ENCODE measurements around the gene SHOC2. TPM values are rescaled to one million over a fixed set of nuclear protein-coding genes. Genes with fewer than 3 reads are reported as not detected.
"Not testable (repeated sequence)": the region's sequence is repeated elsewhere in the genome, so short reads cannot be mapped to it uniquely, and the experiment has no call there.

Gene SHOC2
- polyA plus RNA-seq, 1 donor, result 34.3 TPM

GRCh38 chr10:110900983-110901382, 18.4 kb upstream of the SHOC2 start:
- no peaks in the 10 kb centered on the region for H3K27me3 ChIP-seq (ENCODE audit: control insufficient read depth, insufficient read depth, low read length)
- H3K27ac ChIP-seq (ENCODE audit: low read length), result no peak overlapping the region
- no peaks in the 10 kb centered on the region for H3K9me3 ChIP-seq (ENCODE audit: control insufficient read depth, low read depth, low read length)
- no peak for DNase-seq
- peaks cover 23% of the 10 kb centered on the region for H3K36me3 ChIP-seq (ENCODE audit: control insufficient read depth, insufficient read depth, low read length)
- H3K4me1 ChIP-seq (ENCODE audit: control insufficient read depth, insufficient read depth, low read length), result peaks cover 7% of the 10 kb centered on the region
- no CpG with 5 or more reads among the region's 2 CpGs for WGBS (ENCODE audit: insufficient coverage, low lambda C conversion rate)
- H3K4me3 ChIP-seq (ENCODE audit: low read length), result no peak overlapping the region

- no peaks in the 10 kb centered on the region for H3K27me3 ChIP-seq (ENCODE audit: control insufficient read depth, insufficient read depth, low read length)
- H3K4me3 ChIP-seq (ENCODE audit: low read length), result no peak overlapping the region
- H3K9me3 ChIP-seq (ENCODE audit: control insufficient read depth, low read depth, low read length), result no peaks in the 10 kb centered on the region
- H3K36me3 ChIP-seq (ENCODE audit: control insufficient read depth, insufficient read depth, low read length), result peaks cover 14% of the 10 kb centered on the region
- H3K27ac ChIP-seq (ENCODE audit: low read length), result no peak overlapping the region
- H3K4me1 ChIP-seq (ENCODE audit: control insufficient read depth, insufficient read depth, low read length), result peaks cover under 1% of the 10 kb centered on the region
- 91% methylated on average over 4 of the region's 7 CpGs for WGBS (ENCODE audit: insufficient coverage, low lambda C conversion rate)
- no peak for DNase-seq
These were observed 17.2 kb upstream of the SHOC2 start for GRCh38 chr10:110901954-110902819.

DNA sequence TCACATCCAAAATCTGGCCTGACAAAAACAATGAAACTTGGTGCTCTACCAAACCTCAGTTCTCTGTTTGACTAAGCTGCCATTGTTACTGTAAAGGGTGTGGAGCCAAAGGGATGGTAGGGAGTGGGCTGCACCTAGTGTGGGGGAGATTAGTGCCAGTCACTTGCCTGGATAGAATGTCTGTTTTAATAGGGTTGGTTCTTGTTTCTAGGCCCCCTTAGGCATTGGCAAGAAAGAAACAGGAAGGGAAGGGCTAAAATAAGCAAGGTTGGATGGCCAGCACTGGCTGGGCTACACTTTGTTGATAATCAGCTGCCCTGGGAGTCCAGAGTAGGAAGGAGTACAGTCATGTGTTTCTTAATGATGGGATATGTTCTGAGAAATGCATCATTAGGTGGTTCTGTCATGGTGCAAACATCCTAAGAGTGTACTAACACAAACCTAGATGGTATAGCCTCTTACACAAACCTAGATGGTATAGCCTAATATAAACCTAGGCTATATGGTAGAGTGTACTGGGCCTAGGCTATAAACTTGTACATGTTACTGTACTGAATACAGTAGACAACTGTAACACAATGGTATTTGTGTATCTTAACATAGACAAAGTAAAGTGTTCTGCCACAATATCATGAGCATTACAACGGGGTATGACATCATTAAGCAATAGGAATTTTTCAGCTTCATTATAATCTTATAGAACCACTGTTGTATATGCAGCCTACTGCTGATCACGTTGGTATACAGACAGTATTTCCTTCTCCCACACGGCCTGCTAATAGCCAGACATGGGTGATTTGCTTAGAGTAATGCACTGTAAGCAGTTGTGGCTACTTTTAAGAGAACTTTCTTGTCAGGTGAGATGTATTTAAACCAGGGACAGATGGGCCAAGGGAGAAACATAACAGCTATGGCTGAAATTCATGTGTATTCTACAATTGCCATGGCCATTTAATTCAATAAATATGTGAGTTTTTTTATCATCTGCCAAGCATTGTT, 15.8 kb upstream of the SHOC2 start:
- Histone ChIP-seq H3K9me3 (ENCODE audit: control insufficient read depth, low read depth, low read length) (no peaks in the 10 kb centered on the region), H3K27me3 (ENCODE audit: control insufficient read depth, insufficient read depth, low read length) (no peaks in the 10 kb centered on the region), H3K4me3 (ENCODE audit: low read length) (no peak overlapping the region), H3K36me3 (ENCODE audit: control insufficient read depth, insufficient read depth, low read length) (peaks cover 6% of the 10 kb centered on the region), H3K4me1 (ENCODE audit: control insufficient read depth, insufficient read depth, low read length) (no peaks in the 10 kb centered on the region), H3K27ac (ENCODE audit: low read length) (no peak overlapping the region)
- no peak for DNase-seq
- WGBS (ENCODE audit: insufficient coverage, low lambda C conversion rate), result no CpG with 5 or more reads among the region's 3 CpGs

DNA sequence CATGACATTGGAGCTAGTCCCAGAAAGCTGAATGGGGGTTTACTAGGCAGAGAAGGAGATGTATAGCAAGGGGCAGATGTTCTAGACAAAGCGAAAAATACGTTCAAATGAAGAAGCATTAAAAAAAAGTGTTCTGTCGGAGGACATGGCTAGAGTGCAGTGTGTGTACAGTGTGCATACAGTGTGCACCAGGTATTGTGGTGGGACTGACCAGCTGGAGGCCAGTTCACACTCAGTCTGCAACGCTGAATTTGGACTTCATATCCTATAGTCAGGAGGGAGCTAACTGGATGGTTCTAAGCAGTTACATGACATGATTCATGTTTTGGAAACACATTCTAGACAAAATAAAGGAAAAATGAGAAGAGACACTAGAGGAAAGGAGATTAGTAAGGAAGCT, 9.3 kb upstream of the SHOC2 start:
- no CpG with 5 or more reads among the region's 4 CpGs for WGBS (ENCODE audit: insufficient coverage, low lambda C conversion rate)
- Histone ChIP-seq H3K4me3 (ENCODE audit: low read length) (no peak overlapping the region), H3K4me1 (ENCODE audit: control insufficient read depth, insufficient read depth, low read length) (no peaks in the 10 kb centered on the region), H3K9me3 (ENCODE audit: control insufficient read depth, low read depth, low read length) (no peaks in the 10 kb centered on the region), H3K27me3 (ENCODE audit: control insufficient read depth, insufficient read depth, low read length) (no peaks in the 10 kb centered on the region), H3K36me3 (ENCODE audit: control insufficient read depth, insufficient read depth, low read length) (no peaks in the 10 kb centered on the region), H3K27ac (ENCODE audit: low read length) (no peak overlapping the region)
- DNase-seq, result no peak

- H3K36me3 ChIP-seq (ENCODE audit: control insufficient read depth, insufficient read depth, low read length), result no peaks in the 10 kb centered on the region
- DNase-seq, result no peak
- 58% methylated on average over 1 of the region's 3 CpGs for WGBS (ENCODE audit: insufficient coverage, low lambda C conversion rate)
These were observed 7.0 kb upstream of the SHOC2 start for GRCh38 chr10:110912374-110912773.

DNA sequence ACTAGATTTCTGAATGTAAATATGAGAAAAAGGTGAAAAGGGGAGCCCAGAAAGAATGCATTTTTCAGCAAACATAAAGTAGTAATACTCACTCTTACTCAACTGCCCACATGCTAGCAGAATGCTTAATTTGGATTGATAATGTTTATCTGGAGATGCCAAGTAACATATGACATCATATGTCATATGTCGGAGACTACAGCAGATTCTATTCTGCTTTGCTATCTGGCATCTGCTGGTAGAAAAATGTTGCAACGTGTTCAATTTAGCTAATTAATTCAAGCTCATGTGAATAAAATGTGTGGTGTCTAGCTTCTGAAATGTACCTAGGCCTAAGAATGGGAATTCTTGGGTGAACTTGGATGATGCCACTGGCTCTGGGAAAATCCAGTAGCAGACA, 5.0 kb upstream of the SHOC2 start:
- Histone ChIP-seq H3K4me3 (ENCODE audit: low read length) (no peak overlapping the region), H3K27ac (ENCODE audit: low read length) (no peak overlapping the region), H3K4me1 (ENCODE audit: control insufficient read depth, insufficient read depth, low read length) (no peaks in the 10 kb centered on the region), H3K36me3 (ENCODE audit: control insufficient read depth, insufficient read depth, low read length) (no peaks in the 10 kb centered on the region), H3K9me3 (ENCODE audit: control insufficient read depth, low read depth, low read length) (no peaks in the 10 kb centered on the region), H3K27me3 (ENCODE audit: control insufficient read depth, insufficient read depth, low read length) (no peaks in the 10 kb centered on the region)
- DNase-seq, result no peak
- WGBS (ENCODE audit: insufficient coverage, low lambda C conversion rate), result no CpG with 5 or more reads among the region's 2 CpGs

More at GRCh38 chr10:110912374-110912773, 7.0 kb upstream of the SHOC2 start:
- no peaks in the 10 kb centered on the region for H3K27me3 ChIP-seq (ENCODE audit: control insufficient read depth, insufficient read depth, low read length)
- no peaks in the 10 kb centered on the region for H3K9me3 ChIP-seq (ENCODE audit: control insufficient read depth, low read depth, low read length)
- no peak overlapping the region for H3K4me3 ChIP-seq (ENCODE audit: low read length)
- no peak overlapping the region for H3K27ac ChIP-seq (ENCODE audit: low read length)
- H3K4me1 ChIP-seq (ENCODE audit: control insufficient read depth, insufficient read depth, low read length), result no peaks in the 10 kb centered on the region

DNA sequence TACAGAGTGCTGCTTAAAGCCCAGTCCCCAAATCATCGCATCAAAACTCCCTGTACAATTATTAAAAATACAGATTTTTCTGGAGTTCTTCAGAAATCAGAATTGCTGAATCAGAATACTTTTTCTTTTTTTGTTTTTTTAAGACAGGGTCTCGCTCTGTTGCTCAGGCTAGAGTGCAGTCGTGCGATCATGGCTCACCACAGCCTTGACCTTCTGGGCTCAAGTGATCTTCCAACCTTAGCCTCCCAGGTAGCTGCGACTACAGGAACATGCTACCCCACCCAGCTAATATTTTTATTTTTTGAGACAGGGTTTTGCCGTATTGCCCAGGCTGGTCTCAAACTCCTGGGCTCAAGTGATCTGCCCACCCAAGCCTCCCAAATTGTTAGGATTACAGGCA, 4.4 kb upstream of the SHOC2 start:
- no peaks in the 10 kb centered on the region for H3K4me1 ChIP-seq (ENCODE audit: control insufficient read depth, insufficient read depth, low read length)
- no peak overlapping the region for H3K27ac ChIP-seq (ENCODE audit: low read length)
- no peaks in the 10 kb centered on the region for H3K9me3 ChIP-seq (ENCODE audit: control insufficient read depth, low read depth, low read length)
- 100% methylated on average over 2 of the region's 6 CpGs for WGBS (ENCODE audit: insufficient coverage, low lambda C conversion rate)
- H3K27me3 ChIP-seq (ENCODE audit: control insufficient read depth, insufficient read depth, low read length), result no peaks in the 10 kb centered on the region
- DNase-seq, result no peak
- no peaks in the 10 kb centered on the region for H3K36me3 ChIP-seq (ENCODE audit: control insufficient read depth, insufficient read depth, low read length)
- no peak overlapping the region for H3K4me3 ChIP-seq (ENCODE audit: low read length)

DNA sequence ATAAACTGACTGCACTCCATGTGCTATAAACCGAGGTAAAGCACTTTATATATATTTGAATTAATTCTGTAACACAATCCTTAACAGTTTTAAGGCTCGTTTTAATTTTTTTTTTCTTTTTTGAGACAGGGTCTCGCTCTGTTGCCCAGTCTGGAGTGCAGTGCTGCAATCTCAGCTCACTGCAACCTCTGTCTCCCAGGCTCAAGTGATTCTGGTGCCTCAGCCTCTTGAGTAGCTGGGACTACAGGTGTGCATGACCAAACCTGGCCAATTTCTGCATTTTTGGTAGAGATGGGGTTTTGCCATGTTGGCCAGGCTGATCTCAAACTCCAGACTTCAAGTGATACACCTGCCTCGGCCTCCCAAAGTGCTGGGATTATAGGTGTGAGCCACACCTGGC, 3.8 kb upstream of the SHOC2 start:
- H3K27ac ChIP-seq (ENCODE audit: low read length), result not testable (repeated sequence)

DNA sequence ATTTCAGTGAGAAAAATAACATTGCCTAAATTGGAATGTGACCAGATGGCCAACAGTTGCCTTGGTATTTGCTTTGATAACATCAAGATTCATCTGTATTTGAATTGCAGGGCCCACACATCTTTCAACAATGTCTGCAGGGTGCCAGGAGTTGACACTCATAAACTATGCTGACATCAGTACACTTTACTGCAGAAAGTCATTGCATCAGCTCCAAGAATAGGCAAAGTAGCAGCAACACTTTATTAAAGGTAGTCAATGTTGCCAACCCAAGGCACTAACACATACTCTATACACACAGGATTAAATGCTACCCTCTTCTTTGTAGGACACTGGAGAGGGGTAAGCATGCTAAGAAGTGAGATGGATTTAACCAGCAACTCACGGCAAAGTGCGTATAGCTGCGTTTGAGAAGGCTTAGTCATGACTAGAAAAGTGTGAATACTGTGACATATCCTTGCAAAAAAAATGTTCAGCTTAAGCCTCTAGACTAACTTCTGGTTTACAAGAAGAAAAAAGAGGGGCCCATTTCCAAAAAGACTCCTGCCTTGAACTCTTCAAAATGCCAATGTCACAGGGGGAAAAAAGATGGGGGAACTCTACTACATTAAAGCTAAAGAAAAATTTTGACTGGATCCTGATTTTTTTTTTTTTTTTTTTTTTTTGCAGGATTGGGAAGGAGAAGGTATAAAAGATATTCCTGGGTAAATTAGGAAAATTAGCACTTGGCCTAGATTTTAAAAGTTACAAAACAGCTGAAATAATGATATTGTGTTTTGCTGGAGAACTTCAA, 2.7 kb upstream of the SHOC2 start:
- H3K27me3 ChIP-seq (ENCODE audit: control insufficient read depth, insufficient read depth, low read length), result no peaks in the 10 kb centered on the region
- no peaks in the 10 kb centered on the region for H3K4me1 ChIP-seq (ENCODE audit: control insufficient read depth, insufficient read depth, low read length)
- H3K36me3 ChIP-seq (ENCODE audit: control insufficient read depth, insufficient read depth, low read length), result no peaks in the 10 kb centered on the region
- no peak for DNase-seq
- no peaks in the 10 kb centered on the region for H3K9me3 ChIP-seq (ENCODE audit: control insufficient read depth, low read depth, low read length)
- H3K27ac ChIP-seq (ENCODE audit: low read length), result no peak overlapping the region
- no peak overlapping the region for H3K4me3 ChIP-seq (ENCODE audit: low read length)
- WGBS (ENCODE audit: insufficient coverage, low lambda C conversion rate), result no CpG with 5 or more reads among the region's 3 CpGs

More for the DNA sequence above, 3.8 kb upstream of the SHOC2 start:
- H3K9me3 ChIP-seq (ENCODE audit: control insufficient read depth, low read depth, low read length); H3K36me3 ChIP-seq (ENCODE audit: control insufficient read depth, insufficient read depth, low read length); H3K4me1 ChIP-seq (ENCODE audit: control insufficient read depth, insufficient read depth, low read length); H3K4me3 ChIP-seq (ENCODE audit: low read length); DNase-seq; H3K27me3 ChIP-seq (ENCODE audit: control insufficient read depth, insufficient read depth, low read length): not testable (repeated sequence)
- WGBS (ENCODE audit: insufficient coverage, low lambda C conversion rate), result 100% methylated on average over 1 of the region's 4 CpGs

- WGBS (ENCODE audit: insufficient coverage, low lambda C conversion rate), result 0% methylated on average over 2 of the region's 15 CpGs
- Histone ChIP-seq H3K4me3 (ENCODE audit: low read length) (peak overlapping the region; percentile 75), H3K36me3 (ENCODE audit: control insufficient read depth, insufficient read depth, low read length) (no peaks in the 10 kb centered on the region), H3K27me3 (ENCODE audit: control insufficient read depth, insufficient read depth, low read length) (no peaks in the 10 kb centered on the region), H3K4me1 (ENCODE audit: control insufficient read depth, insufficient read depth, low read length) (peaks cover under 1% of the 10 kb centered on the region), H3K27ac (ENCODE audit: low read length) (peak overlapping the region; percentile 97), H3K9me3 (ENCODE audit: control insufficient read depth, low read depth, low read length) (no peaks in the 10 kb centered on the region)
- DNase-seq, result peak in 1 of 2 donors; percentile 95
These were observed 1.1 kb upstream of the SHOC2 start for GRCh38 chr10:110918269-110918642.
